Tibial nerve (tissue), 4 donors: ENCODE measurements around the gene NR2F1-AS1.

Experiments
- EP300 ChIP-seq, 2 donors: sonication (generic); formaldehyde crosslinking; IDR thresholded peaks; one replicate each; pipeline ENCODE4 v1.6.1; 2017; ENCODE audit warnings: antibody characterized with exemption in 2 of 2, mild to moderate bottlenecking in 1 of 2
- POLR2A ChIP-seq, 2 donors: fragments of 450-650 bp; IDR thresholded peaks; one replicate each; pipeline ENCODE4 v1.6.1; 2017; ENCODE audit warnings: antibody characterized with exemption in 2 of 2, mild to moderate bottlenecking in 2 of 2, moderate library complexity in 2 of 2
- TF ChIP-seq, protein P1 (sequence below), 5 experiments: fragments of 200-600 bp in 3 of 5; fragments of 450-650 bp in 2 of 5; sonication (generic) in 3 of 5; IDR thresholded peaks; one replicate each; pipeline ENCODE4 v1.5.1; 2016 to 2019; ENCODE audit warnings: antibody characterized with exemption in 5 of 5, mild to moderate bottlenecking in 3 of 5, moderate library complexity in 2 of 5

DNA sequence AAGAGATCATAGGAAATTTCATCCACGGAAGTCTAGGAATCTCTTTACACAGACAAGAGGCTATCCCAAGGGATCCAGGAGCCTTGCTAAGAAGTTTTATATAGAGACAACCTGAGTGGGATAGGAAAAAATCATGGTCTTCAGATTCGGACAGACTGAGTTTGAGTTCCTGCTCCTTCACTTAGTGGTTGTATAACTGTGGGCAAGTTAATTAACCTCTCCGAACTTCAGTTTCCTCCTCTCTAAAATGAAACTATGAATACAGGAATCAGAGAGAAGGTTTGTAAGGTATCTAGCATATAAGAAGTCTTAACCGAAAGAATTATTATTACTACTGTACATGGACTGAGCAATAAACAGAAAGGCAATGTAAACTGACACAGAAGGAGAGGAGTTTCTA, 35.1 kb downstream of the NR2F1-AS1 start:
- TF ChIP-seq, protein P1, sequence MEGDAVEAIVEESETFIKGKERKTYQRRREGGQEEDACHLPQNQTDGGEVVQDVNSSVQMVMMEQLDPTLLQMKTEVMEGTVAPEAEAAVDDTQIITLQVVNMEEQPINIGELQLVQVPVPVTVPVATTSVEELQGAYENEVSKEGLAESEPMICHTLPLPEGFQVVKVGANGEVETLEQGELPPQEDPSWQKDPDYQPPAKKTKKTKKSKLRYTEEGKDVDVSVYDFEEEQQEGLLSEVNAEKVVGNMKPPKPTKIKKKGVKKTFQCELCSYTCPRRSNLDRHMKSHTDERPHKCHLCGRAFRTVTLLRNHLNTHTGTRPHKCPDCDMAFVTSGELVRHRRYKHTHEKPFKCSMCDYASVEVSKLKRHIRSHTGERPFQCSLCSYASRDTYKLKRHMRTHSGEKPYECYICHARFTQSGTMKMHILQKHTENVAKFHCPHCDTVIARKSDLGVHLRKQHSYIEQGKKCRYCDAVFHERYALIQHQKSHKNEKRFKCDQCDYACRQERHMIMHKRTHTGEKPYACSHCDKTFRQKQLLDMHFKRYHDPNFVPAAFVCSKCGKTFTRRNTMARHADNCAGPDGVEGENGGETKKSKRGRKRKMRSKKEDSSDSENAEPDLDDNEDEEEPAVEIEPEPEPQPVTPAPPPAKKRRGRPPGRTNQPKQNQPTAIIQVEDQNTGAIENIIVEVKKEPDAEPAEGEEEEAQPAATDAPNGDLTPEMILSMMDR (IDR thresholded peaks at IDR 0.05): no peak
- no peak for TF ChIP-seq EP300 (IDR thresholded peaks at IDR 0.05)
- TF ChIP-seq POLR2A (IDR thresholded peaks at IDR 0.05): no peak
